OCI-LY7 (cell line): Measurements from ENCODE around the gene DDX25. TPM values are rescaled to one million over a fixed set of nuclear protein-coding genes. Genes with fewer than 3 reads are reported as not detected.
A peak's percentile ranks its signal among the peaks of the same experiment; 100 is the strongest.

Experiments used
- BruUV-seq: library from RNA; stranded (reverse); fragments of 400-500 nt; replicated peaks from 2 replicates; lab custom pipeline; 2021; lab: Mats Ljungman, UMichigan
- CTCF ChIA-PET: fragments of 300-600 bp; sonication (Branson Sonifier 250); formaldehyde crosslinking; loops from one replicate; lab custom pipeline; 2022; ENCODE audit warnings: antibody characterized with exemption; ENCODE audit not compliant: unreplicated experiment; lab: Charles Lee
- POLR2A ChIA-PET: fragments of 300-600 bp; sonication (Branson Sonifier 250); formaldehyde crosslinking; loops from one replicate; lab custom pipeline; 2022; ENCODE audit warnings: antibody characterized with exemption; lab: Charles Lee
- DNase-seq: peaks from one replicate; pipeline ENCODE4 v3.0.0-alpha.2; 2015; ENCODE audit warnings: low spot score
- H2AFZ ChIP-seq: fragments of 200-600 bp; sonication (generic), shearing (Covaris generic); 2 replicates; pipeline ENCODE4 v1.6.1; 2014; ENCODE audit warnings: mild to moderate bottlenecking, antibody characterized with exemption, low read length, moderate library complexity
- H3K27ac ChIP-seq: fragments of 200-600 bp; sonication (generic); 2 replicates; pipeline ENCODE4 v1.5.1; 2014; ENCODE audit warnings: mixed run types, low read depth, mild to moderate bottlenecking, moderate library complexity, low read length, inconsistent platforms; ENCODE audit not compliant: poor library complexity, severe bottlenecking
- H3K36me3 ChIP-seq: fragments of 200-600 bp; sonication (generic); 2 replicates; pipeline ENCODE4 v1.6.1; 2014; ENCODE audit warnings: mild to moderate bottlenecking, antibody characterized with exemption, low read length, moderate library complexity, mixed read lengths; ENCODE audit not compliant: insufficient read depth
- H3K4me1 ChIP-seq: fragments of 200-600 bp; sonication (generic); 2 replicates; pipeline ENCODE4 v1.5.1; 2014; ENCODE audit warnings: mild to moderate bottlenecking, low read length; ENCODE audit not compliant: insufficient read depth, poor library complexity, severe bottlenecking
- H3K4me2 ChIP-seq: fragments of 200-600 bp; sonication (generic); 2 replicates; pipeline ENCODE4 v1.6.1; 2014; ENCODE audit warnings: mild to moderate bottlenecking, low read length
- H3K4me3 ChIP-seq: fragments of 200-600 bp; sonication (generic); 2 replicates; pipeline ENCODE4 v1.5.1; 2014; ENCODE audit warnings: mild to moderate bottlenecking, low read depth, low read length; ENCODE audit not compliant: poor library complexity, severe bottlenecking
- H3K79me2 ChIP-seq: fragments of 200-600 bp; sonication (generic); 2 replicates; pipeline ENCODE4 v1.6.1; 2016; ENCODE audit warnings: low read depth, mild to moderate bottlenecking, low read length, moderate library complexity, mixed read lengths; ENCODE audit not compliant: insufficient read depth
- H3K9me2 ChIP-seq: fragments of 200-600 bp; sonication (generic); 2 replicates; pipeline ENCODE4 v1.6.1; 2016; ENCODE audit warnings: mild to moderate bottlenecking, low read length, mixed read lengths; ENCODE audit not compliant: insufficient read depth
- H3K9me3 ChIP-seq: fragments of 200-600 bp; sonication (generic); 2 replicates; pipeline ENCODE4 v1.6.1; 2014; ENCODE audit warnings: mild to moderate bottlenecking, mixed run types, low read length, mixed read lengths
- H4K20me1 ChIP-seq: fragments of 200-600 bp; sonication (generic); 2 replicates; pipeline ENCODE4 v1.6.1; 2014; ENCODE audit warnings: mild to moderate bottlenecking, antibody characterized with exemption, low read length, moderate library complexity, mixed read lengths; ENCODE audit not compliant: insufficient read depth
- CTCF ChIP-seq: fragments of 200-600 bp; sonication (generic); conservative IDR thresholded peaks from 2 replicates; pipeline ENCODE4 v1.5.1; 2014; ENCODE audit warnings: mild to moderate bottlenecking, antibody characterized with exemption, low read length, moderate library complexity, mixed read lengths
- EZH2phosphoT487 ChIP-seq: fragments of 200-600 bp; sonication (generic); IDR thresholded peaks from 2 replicates; pipeline ENCODE4 v1.6.1; 2018; ENCODE audit warnings: low read depth, borderline replicate concordance, mild to moderate bottlenecking, mixed run types, antibody characterized with exemption, low read length, moderate library complexity, mixed read lengths
- intact Hi-C: fragments of 100-400 bp; cut with micrococcal nuclease; formaldehyde crosslinking; loops from one replicate; pipeline ENCODE4 v1.10.0; 2022; ENCODE audit not compliant: unreplicated experiment
- total RNA-seq, 2 experiments: library from RNA; depleted of rRNA in 1 of 2; stranded (reverse); fragments of >200 nt in 1 of 2; shearing (Covaris generic) in 1 of 2; gene quantifications; 2 replicates each; pipeline ENCODE4 v1.2.3, GENCODE V29; 2014 to 2022

DDX25 gene
- total RNA-seq, 2 experiments from 2014 or later: 0.13 TPM; not detected in 1

GRCh38 chr11:125934473-125934872 lies 30.2 kb downstream of the DDX25 start:
- H4K20me1 ChIP-seq: no peaks in the 10 kb centered on the region
- no peak for DNase-seq
- H3K4me2 ChIP-seq: no peak overlapping the region
- CTCF ChIA-PET: no interaction called here
- no TSS peak for BruUV-seq
- TF ChIP-seq CTCF (no peak), EZH2phosphoT487 (no peak)
- no peaks in the 10 kb centered on the region for H3K4me1 ChIP-seq
- H2AFZ ChIP-seq: no peak overlapping the region
- H3K9me2 ChIP-seq: no peaks in the 10 kb centered on the region
- POLR2A ChIA-PET: no interaction called here
- H3K27ac ChIP-seq: no peak overlapping the region
- H3K36me3 ChIP-seq: no peaks in the 10 kb centered on the region
- H3K4me3 ChIP-seq: no peak overlapping the region
- no peaks in the 10 kb centered on the region for H3K9me3 ChIP-seq
- no peaks in the 10 kb centered on the region for H3K79me2 ChIP-seq
- intact Hi-C loops: no loop called here

GRCh38 chr11:125935056-125935455 lies 30.7 kb downstream of the DDX25 start:
- ChIA-PET CTCF (no interaction called here), POLR2A (no interaction called here)
- Histone ChIP-seq H3K9me2 (no peaks in the 10 kb centered on the region), H3K4me1 (no peaks in the 10 kb centered on the region), H2AFZ (no peak overlapping the region), H3K9me3 (no peaks in the 10 kb centered on the region), H4K20me1 (no peaks in the 10 kb centered on the region), H3K79me2 (no peaks in the 10 kb centered on the region), H3K27ac (no peak overlapping the region), H3K4me2 (no peak overlapping the region), H3K36me3 (no peaks in the 10 kb centered on the region), H3K4me3 (no peak overlapping the region)
- no peak for TF ChIP-seq EZH2phosphoT487
- 0 out of 2 replicates have a peak, but pooled peaks have one; percentile 21 for TF ChIP-seq CTCF
- no TSS peak for BruUV-seq
- DNase-seq: no peak
- intact Hi-C loops: no loop called here

- H3K36me3 ChIP-seq: no peaks in the 10 kb centered on the region
- no peaks in the 10 kb centered on the region for H4K20me1 ChIP-seq
- no peaks in the 10 kb centered on the region for H3K9me3 ChIP-seq
- no TSS peak for BruUV-seq
- TF ChIP-seq CTCF (no peak), EZH2phosphoT487 (no peak)
- no peak overlapping the region for H3K27ac ChIP-seq
- no peak overlapping the region for H2AFZ ChIP-seq
- no peak overlapping the region for H3K4me2 ChIP-seq
- H3K4me1 ChIP-seq: no peaks in the 10 kb centered on the region
- ChIA-PET POLR2A (interaction anchor here (0.8 kb wide), 1 partner anchor 276 kb away, joined by 3 read pairs; the partner anchor contains the start of gene FAM118B), CTCF (no interaction called here)
- no peaks in the 10 kb centered on the region for H3K79me2 ChIP-seq
- intact Hi-C loops: no loop called here
- no peak overlapping the region for H3K4me3 ChIP-seq
- DNase-seq: no peak
- H3K9me2 ChIP-seq: no peaks in the 10 kb centered on the region
Observed at GRCh38 chr11:125935618-125936199, 31.4 kb downstream of the DDX25 start.
